SH-SY5Y (cell line): ENCODE measurements around the gene GNLY.

Experiments used
- GATA2 ChIP-seq: IDR thresholded peaks from 2 replicates; pipeline ENCODE4 v1.6.1; 2011; ENCODE audit warnings: mild to moderate bottlenecking, low read depth, low read length
- GATA3 ChIP-seq: IDR thresholded peaks from 2 replicates; pipeline ENCODE4 v1.6.1; 2011; ENCODE audit warnings: low read depth, mild to moderate bottlenecking, low read length, moderate library complexity

DNA sequence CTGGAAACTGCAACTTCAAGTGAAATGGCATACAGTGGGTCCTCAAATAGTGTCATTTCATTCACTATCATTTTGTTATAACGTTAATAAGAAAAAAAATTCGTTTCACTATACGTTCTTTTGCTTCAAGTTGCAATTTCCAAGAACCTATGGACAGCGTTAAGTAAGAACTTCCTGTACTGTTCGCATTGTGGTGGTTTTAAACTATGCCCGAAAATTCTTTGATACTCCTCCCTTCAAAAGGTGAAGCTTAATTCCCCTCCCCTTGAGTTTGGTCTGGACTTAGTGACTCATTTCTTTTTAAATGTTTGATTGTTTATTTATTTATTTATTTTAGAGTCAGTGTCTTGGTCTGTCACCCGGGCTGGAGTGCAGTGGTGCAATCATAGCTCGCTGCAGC is 20.7 kb downstream of the GNLY start:
- TF ChIP-seq GATA3 (no peak), GATA2 (no peak)
